ENCODE measurements around the gene GRHL1.

The GRHL1 gene

DNA sequence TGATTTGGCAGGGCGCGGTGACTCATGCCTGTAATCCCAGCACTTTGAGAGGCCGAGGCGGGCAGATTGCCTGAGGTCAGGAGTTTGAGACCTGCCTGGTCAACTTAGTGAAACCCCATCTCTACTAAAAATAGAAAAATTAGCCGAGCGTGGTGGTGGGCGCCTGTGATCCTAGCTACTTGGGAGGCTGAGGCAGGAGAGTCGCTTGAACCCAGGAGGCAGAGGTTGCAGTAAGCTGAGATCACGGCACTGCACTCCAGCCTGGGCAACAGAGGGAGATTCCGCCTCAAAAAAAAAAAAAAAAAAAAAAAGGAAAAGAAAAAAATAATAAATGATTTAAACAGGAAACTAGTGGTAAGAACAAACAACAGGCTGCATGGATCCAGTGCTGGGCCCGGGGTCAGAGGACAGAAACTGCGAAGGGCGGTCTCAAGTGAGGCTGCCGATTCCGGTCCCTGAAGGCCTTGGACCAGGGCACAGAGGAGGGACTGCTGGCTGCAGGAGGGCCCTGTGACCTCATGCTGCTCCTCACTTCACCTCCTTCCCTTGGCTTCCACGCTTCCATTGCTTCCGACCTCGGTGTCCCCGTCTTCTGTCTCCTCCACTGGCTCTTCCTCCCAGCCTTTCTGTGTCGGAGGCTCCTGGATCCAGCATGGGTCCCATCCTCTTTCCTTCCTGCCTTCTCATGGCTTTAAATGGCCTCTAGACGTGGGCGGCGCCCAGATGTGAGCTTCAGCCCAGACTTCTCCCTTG is 2.1 kb upstream of the GRHL1 start:
- DNase-seq: no peak

DNA sequence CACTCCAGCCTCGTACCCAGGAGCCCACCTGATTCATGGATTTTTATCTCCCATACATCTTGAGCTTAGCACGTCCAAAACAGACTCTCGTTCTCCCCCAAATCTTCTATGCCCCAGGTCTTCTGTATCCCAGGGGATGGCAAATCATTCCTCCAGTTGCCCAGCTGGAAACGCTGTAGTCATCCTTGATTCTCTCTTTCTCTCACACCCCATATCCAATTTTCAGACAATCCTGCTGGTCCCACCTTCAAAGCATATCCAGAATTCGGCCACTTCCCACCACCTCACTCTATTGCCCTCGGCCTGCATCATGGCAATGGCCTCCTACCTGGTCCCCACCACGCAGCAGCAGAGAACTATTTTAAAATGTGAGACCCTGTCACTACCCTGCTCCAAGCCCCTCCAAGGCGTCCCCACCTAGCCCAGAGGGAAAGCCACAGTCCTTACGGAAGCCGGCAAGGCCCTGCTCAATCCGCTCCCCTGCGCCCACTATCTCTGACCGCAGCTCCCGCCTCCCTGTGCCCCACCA is 1.4 kb upstream of the GRHL1 start:
- DNase-seq: no peak

DNA sequence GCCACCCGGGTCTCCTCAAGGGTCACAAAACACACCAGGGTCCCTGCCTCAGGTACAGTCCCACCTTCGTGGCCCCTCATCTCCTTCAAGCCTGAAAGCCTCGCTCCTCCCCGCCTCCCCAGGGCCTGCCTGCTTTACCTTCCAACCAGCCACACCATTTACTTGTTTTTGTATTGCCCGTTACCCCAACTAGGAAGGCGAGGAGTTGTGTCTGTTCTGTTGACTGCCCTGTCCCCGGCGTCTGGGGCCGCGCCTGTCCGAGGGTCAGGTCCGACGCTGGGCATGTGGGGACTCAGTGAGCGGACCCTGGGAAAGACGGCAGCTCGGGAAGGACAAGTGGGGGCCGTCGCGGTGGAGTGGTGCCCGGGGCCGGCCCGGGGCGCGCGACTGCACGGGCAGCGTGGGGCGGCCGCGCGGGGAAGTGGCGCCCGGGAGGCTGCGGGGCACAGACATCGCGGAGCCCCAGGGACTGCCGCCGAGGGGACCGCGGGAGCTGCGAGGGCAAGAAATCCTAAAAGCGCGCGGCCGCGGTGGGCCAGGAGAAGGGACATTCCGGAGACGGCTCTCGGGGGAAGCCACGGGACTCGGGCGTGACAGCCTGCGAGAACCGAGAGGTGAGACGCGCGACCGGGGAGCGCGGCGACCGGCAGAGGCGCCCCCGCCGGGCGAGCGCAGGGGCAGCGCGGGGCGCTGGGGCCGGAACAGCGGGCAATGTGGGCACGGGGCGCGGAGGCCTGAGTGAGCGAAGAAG is 797 bp upstream of the GRHL1 start:
- peak; percentile 30 for DNase-seq

DNA sequence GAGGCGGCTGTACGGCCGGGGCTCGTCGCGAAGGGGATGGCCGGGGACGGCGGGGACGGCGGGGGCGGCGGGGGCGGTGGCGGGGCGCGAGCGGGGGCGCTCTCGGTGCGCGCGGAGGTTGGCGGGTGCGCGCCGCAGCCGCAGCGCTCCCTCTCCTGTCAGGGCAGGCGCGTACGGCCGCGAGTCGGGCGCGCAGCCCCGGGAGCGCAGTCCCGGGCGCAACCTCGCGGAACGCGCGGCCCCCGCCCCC is 296 bp upstream of the GRHL1 start:
- DNase-seq: no peak

- DNase-seq: no peak
Observed at GRCh38 chr2:9952286-9952737, 819 bp downstream of the GRHL1 start.

DNA sequence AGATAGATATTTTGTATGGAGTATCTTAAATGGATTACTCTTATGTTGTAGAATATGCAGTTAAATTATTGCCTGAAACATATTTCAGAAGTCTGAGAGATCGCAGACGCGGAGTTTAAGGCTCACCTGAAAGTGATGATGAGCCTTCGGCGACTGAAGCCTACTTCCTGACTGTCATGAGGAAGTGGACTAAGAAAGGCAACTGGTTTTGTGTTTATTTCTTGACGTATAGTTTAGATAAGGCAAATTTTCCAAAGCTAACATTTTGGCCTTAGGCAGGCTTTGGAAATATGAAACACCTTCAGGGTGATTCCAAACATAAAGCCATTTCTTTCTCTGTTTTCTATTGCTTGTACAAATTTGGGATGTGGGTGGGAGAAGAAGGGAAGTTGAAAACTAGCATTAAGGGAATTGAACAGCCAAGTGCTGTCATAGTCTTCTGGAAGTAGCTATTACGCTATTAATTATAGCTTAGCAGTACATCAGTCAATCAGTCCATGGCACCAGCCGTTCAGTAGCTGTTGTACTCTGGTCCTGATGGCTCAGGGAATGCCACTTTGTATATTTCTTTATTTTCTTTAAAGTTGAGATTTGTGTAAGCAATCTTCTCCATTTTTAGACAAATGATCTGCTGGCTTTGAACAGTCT is 1.5 kb downstream of the GRHL1 start:
- no peak for DNase-seq

GRCh38 chr2:9954136-9954535 is 2.6 kb downstream of the GRHL1 start:
- DNase-seq: no peak

GRCh38 chr2:9958057-9958456 is 6.6 kb downstream of the GRHL1 start:
- no peak for DNase-seq

- no peak for DNase-seq
Observed at GRCh38 chr2:9959262-9959661, 7.8 kb downstream of the GRHL1 start.

DNA sequence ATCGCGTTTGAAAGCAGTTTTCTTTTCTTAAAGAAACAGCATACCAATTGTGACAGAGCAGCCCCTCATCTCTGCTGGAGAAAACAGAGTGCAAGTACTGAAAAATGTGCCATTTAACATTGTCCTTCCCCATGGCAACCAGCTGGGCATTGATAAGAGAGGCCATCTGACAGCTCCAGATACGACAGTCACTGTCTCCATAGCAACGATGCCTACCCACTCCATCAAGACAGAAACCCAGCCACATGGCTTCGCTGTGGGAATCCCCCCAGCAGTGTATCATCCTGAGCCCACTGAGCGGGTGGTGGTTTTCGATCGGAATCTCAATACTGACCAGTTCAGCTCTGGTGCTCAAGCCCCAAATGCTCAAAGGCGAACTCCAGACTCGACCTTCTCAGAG is 9.5 kb downstream of the GRHL1 start:
- no peak for DNase-seq

- no peak for DNase-seq
Observed at GRCh38 chr2:9964334-9964980, 13.0 kb downstream of the GRHL1 start.

DNA sequence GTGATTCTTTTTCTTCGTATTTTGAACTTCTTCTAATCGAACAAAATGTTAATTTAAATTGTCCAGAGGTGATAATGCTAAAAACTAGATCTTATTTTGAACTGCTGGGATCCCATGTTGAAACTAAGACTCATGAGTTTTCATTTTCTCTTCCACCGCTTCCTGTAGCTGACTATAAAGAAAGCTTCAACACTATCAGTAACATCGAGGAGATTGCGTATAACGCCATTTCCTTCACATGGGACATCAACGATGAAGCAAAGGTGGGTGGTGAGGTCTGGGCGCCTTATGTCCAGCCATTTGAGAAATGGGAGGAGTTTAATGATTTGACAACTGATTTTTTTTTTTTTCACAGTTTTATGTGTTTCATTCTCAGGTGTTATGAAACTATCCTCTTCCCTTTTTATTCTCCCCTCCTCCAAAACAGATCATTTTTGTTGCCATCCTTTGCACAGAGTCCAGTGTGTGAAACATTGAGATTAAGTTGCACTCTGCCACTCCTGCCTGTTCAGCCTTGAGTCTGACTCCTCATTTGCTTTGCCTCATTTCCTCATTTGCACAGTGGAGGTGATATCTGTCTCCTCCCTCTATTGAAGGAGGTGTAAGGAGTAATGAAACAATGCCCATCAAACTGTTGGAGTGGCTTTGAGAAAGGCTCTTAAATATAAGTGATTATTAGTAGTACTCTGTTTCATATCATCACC is 13.8 kb downstream of the GRHL1 start:
- DNase-seq: no peak

DNA sequence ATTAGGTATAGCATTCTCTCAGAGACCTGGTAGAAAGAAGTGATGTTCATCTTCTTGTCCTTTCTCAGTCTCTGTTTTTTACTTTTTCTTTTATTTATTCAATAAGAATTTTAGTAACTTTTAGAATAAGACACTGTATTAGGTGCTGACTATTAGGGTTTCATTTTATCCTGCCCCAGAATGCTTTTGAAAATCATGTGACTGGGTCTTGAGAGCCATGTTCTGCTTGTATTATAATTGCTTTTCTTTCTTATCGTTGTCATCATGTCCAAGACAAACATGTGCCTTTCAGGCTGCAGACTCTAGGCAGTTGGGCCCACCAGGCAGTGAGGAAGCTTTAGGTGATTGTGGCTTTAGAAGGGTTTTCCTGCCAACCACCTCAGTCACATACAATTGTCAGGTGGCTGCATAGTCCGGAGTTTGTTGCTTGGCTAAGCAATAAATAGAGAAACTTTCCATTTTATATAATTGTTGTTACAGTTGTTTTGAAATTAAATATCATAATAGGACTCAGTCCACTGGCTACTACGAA is 15.1 kb downstream of the GRHL1 start:
- DNase-seq: no peak

- no peak for DNase-seq
Observed at GRCh38 chr2:9967053-9967775, 15.7 kb downstream of the GRHL1 start.

- DNase-seq: no peak
Observed at GRCh38 chr2:9968553-9969497, 17.3 kb downstream of the GRHL1 start.

GRCh38 chr2:9970200-9971044 is 18.9 kb downstream of the GRHL1 start:
- DNase-seq: no peak

DNA sequence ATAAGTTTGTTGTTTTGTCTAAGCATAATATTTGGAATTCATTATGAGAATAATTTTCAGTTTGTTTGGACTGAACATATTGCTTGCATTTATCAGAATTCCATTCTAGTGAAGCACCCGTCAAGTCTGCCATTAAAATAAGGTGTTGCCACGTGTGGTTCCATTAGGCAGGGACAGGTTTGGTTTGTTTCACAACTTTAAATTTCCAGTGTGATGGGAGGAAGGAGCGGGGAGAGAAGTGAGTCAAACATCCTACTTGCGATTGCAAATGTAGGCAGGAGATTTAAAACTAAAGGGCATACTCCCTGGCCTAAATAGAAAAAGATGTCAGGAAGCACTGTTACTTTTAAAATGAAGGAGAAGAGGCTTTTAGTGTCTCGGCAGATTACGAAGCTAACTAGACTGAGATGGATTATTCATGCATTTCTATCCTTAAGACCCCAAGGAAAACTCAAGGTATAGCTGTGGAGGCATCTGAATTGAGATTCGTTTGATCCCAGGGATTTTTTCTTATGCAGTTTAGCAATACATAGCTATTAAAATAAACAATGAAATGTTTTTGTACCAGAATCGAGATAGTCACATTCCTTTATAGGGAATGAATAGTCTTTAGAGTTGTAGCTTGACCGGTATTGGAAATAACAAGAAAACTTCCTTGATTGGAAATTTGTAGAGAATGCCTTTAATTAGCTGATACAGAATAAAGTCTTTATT is 19.8 kb downstream of the GRHL1 start:
- no peak for DNase-seq

DNA sequence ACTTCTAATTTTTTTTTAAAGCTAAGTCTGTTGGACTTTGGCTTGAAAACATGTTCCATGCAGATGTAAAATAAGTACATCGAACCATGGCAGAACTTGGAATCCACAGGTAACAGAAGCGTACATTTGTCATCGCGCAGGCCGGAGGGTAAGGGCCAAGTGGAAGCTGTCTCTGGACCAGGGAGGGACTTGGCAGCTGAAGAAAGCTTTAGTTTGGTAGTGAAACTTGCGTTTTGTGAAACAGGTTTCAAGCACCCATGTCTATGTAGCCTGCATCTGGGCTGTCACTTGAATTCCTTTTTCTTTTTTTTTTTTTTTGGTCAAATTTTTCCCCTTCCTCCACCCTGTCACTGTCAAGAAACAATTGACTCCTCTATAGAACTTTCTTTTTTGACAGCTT is 20.4 kb downstream of the GRHL1 start:
- no peak for DNase-seq

Data from activated gamma-delta T cell treated with Interleukin-2 at 50 U/mL for 16 hours (primary cell).